ENCODE results near the gene RFX5. TPM values are rescaled to one million over a fixed set of nuclear protein-coding genes. Genes with fewer than 3 reads are reported as not detected.
A peak's percentile ranks its signal among the peaks of the same experiment; 100 is the strongest.
"Not testable (repeated sequence)": the region's sequence is repeated elsewhere in the genome, so short reads cannot be mapped to it uniquely, and the experiment has no call there.

The RFX5 gene
- total RNA-seq: 68.9 and 85.5 TPM in 2 replicates

DNA sequence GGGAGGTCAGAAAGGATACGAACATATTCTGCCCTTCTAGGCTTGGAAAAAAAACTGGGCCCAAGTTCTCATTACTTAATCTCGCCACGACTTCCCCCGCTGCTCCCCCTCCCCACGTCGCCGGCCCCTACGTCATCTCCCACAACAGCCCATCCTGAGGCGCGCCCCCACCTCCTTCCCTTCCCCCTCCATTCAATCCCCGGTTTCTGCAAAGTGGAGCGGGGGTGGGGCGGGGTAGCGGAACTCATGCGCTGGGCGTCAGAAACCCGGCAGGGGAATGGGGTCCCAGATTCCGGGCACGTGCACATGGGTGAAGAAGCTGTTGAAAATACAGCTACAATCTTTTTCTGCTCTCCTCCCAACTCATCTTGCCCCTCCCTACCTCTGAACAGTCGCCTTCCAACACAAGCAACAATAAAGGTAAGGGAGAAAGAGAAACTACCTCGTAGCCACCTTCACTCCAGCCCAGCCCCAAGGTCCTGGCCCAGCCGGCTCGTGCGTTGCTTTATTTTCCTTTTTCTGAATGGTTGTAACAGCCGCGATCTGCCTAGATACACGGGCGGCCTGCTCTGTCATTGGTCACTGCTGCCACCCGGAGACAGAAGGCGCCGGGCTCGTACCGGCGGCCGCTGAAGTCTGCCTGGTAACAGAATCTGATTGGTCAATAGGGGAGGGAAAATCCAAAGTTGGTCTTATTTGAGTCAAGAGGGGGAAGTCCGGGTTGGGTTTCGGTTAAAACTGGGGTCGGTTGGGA, at the start of gene RFX5:
RFX5 (minus strand) TSS at position 484 of the 754 bp plus-strand sequence. CDS start 932 bp downstream, outside the sequence.
- H3K27me3 Mint-ChIP-seq (ENCODE audit: low read depth): no peaks in the 10 kb centered on the region
- peak; percentile 95 for DNase-seq (ENCODE audit: low spot score)
- H3K4me1 Mint-ChIP-seq (ENCODE audit: low read depth): peaks cover 29% of the 10 kb centered on the region
- intact Hi-C loops (cut with micrococcal nuclease): loop anchor here (1.0 to 5.0 kb wide), 5 partner anchors 20 to 150 kb away; partner anchors contain the start of genes PI4KB, PIP5K1A, PSMB4 and ZNF687
- peak within 1 kb of the TSS; percentile 94 for H3K4me3 Mint-ChIP-seq (ENCODE audit: low read depth)
- peak within 1 kb of the TSS; percentile 99 for H3K27ac Mint-ChIP-seq
- peaks cover 43% of the 10 kb centered on the region for H3K36me3 Mint-ChIP-seq (ENCODE audit: low read depth)
- H3K9me3 Mint-ChIP-seq: peaks cover 4% of the 10 kb centered on the region

GRCh38 chr1:151396265-151396664, 49.2 kb upstream of the RFX5 start:
- Mint-ChIP-seq H3K36me3 (ENCODE audit: low read depth) (peaks cover 20% of the 10 kb centered on the region), H3K4me1 (ENCODE audit: low read depth) (peaks cover 13% of the 10 kb centered on the region), H3K27me3 (ENCODE audit: low read depth) (peaks cover 12% of the 10 kb centered on the region)
- H3K9me3 Mint-ChIP-seq; intact Hi-C loops (cut with micrococcal nuclease); H3K27ac Mint-ChIP-seq; H3K4me3 Mint-ChIP-seq (ENCODE audit: low read depth); DNase-seq (ENCODE audit: low spot score): not testable (repeated sequence)

GRCh38 chr1:151393583-151393982, 46.5 kb upstream of the RFX5 start:
- H3K27me3 Mint-ChIP-seq (ENCODE audit: low read depth): peaks cover 12% of the 10 kb centered on the region

DNA sequence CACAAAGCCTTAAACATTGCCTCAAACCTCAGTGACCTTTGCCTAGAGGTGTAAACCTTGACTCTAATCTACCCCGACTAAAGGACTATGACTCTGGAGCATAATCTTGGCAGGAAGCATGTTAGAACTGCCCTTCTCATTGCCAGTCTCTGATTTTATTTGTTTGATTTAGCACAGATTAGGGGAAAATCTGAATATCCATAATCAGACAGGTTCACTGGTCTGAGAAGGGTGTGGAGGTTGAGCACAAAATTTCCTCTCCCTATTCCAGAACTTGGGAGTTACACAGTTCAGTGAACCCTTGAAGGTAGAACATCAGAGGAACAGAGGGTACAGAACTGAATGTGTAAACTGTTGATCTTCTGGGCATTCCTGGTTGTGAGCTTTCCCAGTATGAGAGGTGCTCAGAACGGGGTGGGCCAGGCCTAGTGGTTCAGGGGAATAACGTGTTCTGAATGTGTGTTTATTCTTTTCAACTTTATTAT, 44.1 kb upstream of the RFX5 start:
- Mint-ChIP-seq H3K27me3 (ENCODE audit: low read depth) (peaks cover 12% of the 10 kb centered on the region), H3K36me3 (ENCODE audit: low read depth) (no peaks in the 10 kb centered on the region), H3K4me1 (ENCODE audit: low read depth) (peaks cover 1% of the 10 kb centered on the region), H3K4me3 (ENCODE audit: low read depth) (no peak overlapping the region), H3K9me3 (no peaks in the 10 kb centered on the region), H3K27ac (no peak overlapping the region)
- intact Hi-C loops (cut with micrococcal nuclease): no loop called here
- DNase-seq (ENCODE audit: low spot score): no peak

More at GRCh38 chr1:151393583-151393982, 46.5 kb upstream of the RFX5 start:
- H3K4me3 Mint-ChIP-seq (ENCODE audit: low read depth): no peak overlapping the region
- no peak for DNase-seq (ENCODE audit: low spot score)
- no peak overlapping the region for H3K27ac Mint-ChIP-seq
- H3K9me3 Mint-ChIP-seq: no peaks in the 10 kb centered on the region
- intact Hi-C loops (cut with micrococcal nuclease): no loop called here
- H3K4me1 Mint-ChIP-seq (ENCODE audit: low read depth): no peaks in the 10 kb centered on the region
- H3K36me3 Mint-ChIP-seq (ENCODE audit: low read depth): no peaks in the 10 kb centered on the region

- H3K36me3 Mint-ChIP-seq (ENCODE audit: low read depth); intact Hi-C loops (cut with micrococcal nuclease); H3K4me1 Mint-ChIP-seq (ENCODE audit: low read depth); H3K9me3 Mint-ChIP-seq; H3K27ac Mint-ChIP-seq; H3K4me3 Mint-ChIP-seq (ENCODE audit: low read depth); DNase-seq (ENCODE audit: low spot score): not testable (repeated sequence)
- peaks cover 12% of the 10 kb centered on the region for H3K27me3 Mint-ChIP-seq (ENCODE audit: low read depth)
Measured at GRCh38 chr1:151390221-151391078, 43.4 kb upstream of the RFX5 start.

DNA sequence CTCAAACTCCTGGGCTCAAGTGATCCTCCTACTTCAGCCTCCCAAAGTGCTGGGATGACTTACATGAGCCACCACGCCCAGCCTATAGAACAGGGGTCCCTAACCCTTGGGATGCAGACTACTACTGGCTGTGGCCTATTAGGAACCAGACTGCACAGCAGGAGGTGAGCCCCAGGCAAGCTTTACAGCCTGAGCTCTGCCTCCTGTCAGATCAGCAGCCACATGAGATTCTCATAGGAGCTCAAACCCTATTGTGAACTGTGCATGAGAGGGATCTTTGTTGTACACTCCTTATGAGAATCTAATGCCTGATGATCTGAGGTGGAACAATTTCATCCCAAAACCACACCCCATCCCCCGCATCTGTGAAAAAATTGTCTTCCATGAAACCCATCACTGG, 39.0 kb upstream of the RFX5 start:
- peaks cover 1% of the 10 kb centered on the region for H3K4me1 Mint-ChIP-seq (ENCODE audit: low read depth)
- H3K27me3 Mint-ChIP-seq (ENCODE audit: low read depth): no peaks in the 10 kb centered on the region
- DNase-seq (ENCODE audit: low spot score): no peak
- no peaks in the 10 kb centered on the region for H3K36me3 Mint-ChIP-seq (ENCODE audit: low read depth)
- no peaks in the 10 kb centered on the region for H3K9me3 Mint-ChIP-seq
- intact Hi-C loops (cut with micrococcal nuclease): no loop called here
- no peak overlapping the region for H3K27ac Mint-ChIP-seq
- H3K4me3 Mint-ChIP-seq (ENCODE audit: low read depth): no peak overlapping the region

GRCh38 chr1:151384584-151384983, 37.5 kb upstream of the RFX5 start:
- intact Hi-C loops (cut with micrococcal nuclease): no loop called here
- no peaks in the 10 kb centered on the region for H3K36me3 Mint-ChIP-seq (ENCODE audit: low read depth)
- H3K27ac Mint-ChIP-seq: no peak overlapping the region
- peaks cover 1% of the 10 kb centered on the region for H3K4me1 Mint-ChIP-seq (ENCODE audit: low read depth)
- no peak overlapping the region for H3K4me3 Mint-ChIP-seq (ENCODE audit: low read depth)
- H3K9me3 Mint-ChIP-seq: no peaks in the 10 kb centered on the region
- no peaks in the 10 kb centered on the region for H3K27me3 Mint-ChIP-seq (ENCODE audit: low read depth)
- no peak for DNase-seq (ENCODE audit: low spot score)

DNA sequence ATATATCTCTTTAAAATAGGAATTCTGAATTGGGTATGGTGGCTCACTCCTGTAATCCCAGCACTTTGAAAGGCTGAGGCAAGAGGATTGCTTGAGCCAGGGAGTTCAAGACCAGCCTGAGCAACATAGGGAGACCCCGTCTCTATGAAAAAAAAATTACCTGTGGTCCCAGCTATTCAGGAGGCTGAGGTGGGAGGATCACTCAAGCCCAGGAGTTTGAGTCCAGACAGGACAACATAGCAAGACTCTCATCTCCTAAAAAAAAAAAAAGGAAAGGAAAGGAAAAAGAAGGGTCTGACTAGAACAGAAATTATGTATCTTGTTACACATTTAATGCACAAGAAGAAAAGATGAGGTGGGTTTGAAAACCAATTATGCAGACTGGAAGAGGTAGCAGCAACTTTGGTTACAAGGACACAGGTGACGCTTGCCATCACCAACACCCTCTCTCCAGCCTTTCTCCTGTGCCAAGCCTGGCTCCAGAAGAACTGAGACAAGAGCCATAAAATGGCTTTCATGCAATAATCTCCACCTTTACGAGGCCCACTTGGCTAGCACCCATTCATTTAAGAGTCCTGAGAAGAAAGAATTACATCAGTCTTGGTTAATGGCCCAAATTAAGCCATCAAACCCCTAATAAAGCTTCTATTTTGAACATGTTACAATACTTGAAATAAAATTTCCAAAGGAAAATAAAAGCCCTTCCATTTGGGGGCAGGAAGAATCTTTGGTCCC, 30.3 kb upstream of the RFX5 start:
- no peaks in the 10 kb centered on the region for H3K4me1 Mint-ChIP-seq (ENCODE audit: low read depth)
- DNase-seq (ENCODE audit: low spot score): no peak
- H3K4me3 Mint-ChIP-seq (ENCODE audit: low read depth): no peak overlapping the region
- H3K36me3 Mint-ChIP-seq (ENCODE audit: low read depth): no peaks in the 10 kb centered on the region
- peaks cover 6% of the 10 kb centered on the region for H3K27me3 Mint-ChIP-seq (ENCODE audit: low read depth)
- H3K9me3 Mint-ChIP-seq: no peaks in the 10 kb centered on the region
- H3K27ac Mint-ChIP-seq: no peak overlapping the region
- intact Hi-C loops (cut with micrococcal nuclease): no loop called here

DNA sequence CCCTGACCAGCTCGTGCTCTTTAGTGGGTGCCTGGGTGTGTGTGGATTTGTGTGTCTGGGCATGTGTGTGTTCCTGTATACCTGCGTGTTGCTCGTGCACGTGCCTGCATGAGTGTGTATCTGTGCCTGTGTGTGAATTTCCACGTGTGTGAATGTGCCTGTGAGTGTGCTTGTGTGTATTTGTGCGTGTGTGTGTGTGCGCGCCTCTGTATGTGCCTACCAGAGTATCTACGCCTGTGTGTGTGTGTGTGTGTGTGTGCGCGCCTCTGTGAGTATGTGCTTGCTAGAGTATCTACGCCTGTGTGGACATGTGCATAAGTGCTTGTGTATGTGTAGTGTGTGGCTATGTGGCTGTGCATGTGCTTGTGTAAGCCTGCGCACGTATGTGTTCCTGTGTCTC, 26.1 kb upstream of the RFX5 start:
- no peak overlapping the region for H3K4me3 Mint-ChIP-seq (ENCODE audit: low read depth)
- no peaks in the 10 kb centered on the region for H3K4me1 Mint-ChIP-seq (ENCODE audit: low read depth)
- no peaks in the 10 kb centered on the region for H3K36me3 Mint-ChIP-seq (ENCODE audit: low read depth)
- no peaks in the 10 kb centered on the region for H3K9me3 Mint-ChIP-seq
- peaks cover 6% of the 10 kb centered on the region for H3K27me3 Mint-ChIP-seq (ENCODE audit: low read depth)
- DNase-seq (ENCODE audit: low spot score): no peak
- no peak overlapping the region for H3K27ac Mint-ChIP-seq
- intact Hi-C loops (cut with micrococcal nuclease): no loop called here

GRCh38 chr1:151372058-151372934, 25.2 kb upstream of the RFX5 start, which contains the start of gene SELENBP1:
SELENBP1 (minus strand) TSS chr1:151372705; CDS start chr1:151372641, 64 bp downstream.
- no peaks in the 10 kb centered on the region for H3K4me1 Mint-ChIP-seq (ENCODE audit: low read depth)
- H3K4me3 Mint-ChIP-seq (ENCODE audit: low read depth): no peak within 1 kb of the TSS
- intact Hi-C loops (cut with micrococcal nuclease): no loop called here
- H3K27ac Mint-ChIP-seq: no peak within 1 kb of the TSS
- no peaks in the 10 kb centered on the region for H3K9me3 Mint-ChIP-seq
- H3K27me3 Mint-ChIP-seq (ENCODE audit: low read depth): peaks cover 2% of the 10 kb centered on the region
- DNase-seq (ENCODE audit: low spot score): no peak
- no peaks in the 10 kb centered on the region for H3K36me3 Mint-ChIP-seq (ENCODE audit: low read depth)

DNA sequence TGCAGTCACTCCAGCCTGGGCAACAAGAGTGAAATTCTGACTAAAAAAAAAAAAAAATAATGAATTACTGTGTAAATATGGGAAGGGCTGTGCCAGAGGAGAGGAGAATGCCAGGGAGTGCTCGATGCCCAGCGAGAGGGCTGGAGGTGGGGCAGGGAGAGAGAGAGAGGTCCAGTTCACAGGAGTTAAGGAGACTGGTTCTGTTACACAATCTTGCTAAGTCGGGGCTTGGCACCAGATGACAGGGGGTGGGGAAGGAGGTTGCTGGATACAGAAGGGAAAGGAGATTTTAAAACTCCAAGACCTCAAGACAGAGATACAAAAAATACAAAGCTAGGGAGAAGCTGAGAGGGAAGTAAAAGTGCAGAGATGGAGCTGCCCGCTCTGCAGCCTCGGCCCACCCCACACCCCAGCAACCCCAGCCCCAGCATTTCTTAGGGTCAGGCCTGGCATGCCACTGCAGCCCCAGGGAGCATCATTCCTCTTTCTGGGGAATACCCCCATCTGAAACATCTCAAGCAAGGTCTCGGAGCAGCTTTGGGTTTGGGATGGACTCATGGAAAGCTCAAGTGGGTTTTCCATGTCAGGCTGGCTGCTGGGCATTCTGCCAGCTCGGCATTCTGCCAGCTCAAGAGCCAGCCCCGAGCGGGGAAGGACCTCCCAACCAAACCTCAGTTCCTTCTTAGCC, 24.5 kb upstream of the RFX5 start:
- H3K4me1 Mint-ChIP-seq (ENCODE audit: low read depth): no peaks in the 10 kb centered on the region
- H3K27me3 Mint-ChIP-seq (ENCODE audit: low read depth): no peaks in the 10 kb centered on the region
- H3K27ac Mint-ChIP-seq: no peak overlapping the region
- no peaks in the 10 kb centered on the region for H3K36me3 Mint-ChIP-seq (ENCODE audit: low read depth)
- H3K9me3 Mint-ChIP-seq: no peaks in the 10 kb centered on the region
- no peak for DNase-seq (ENCODE audit: low spot score)
- no peak overlapping the region for H3K4me3 Mint-ChIP-seq (ENCODE audit: low read depth)
- intact Hi-C loops (cut with micrococcal nuclease): no loop called here
